ENCODE data around the gene VPS54.
A peak's percentile ranks its signal among the peaks of the same experiment; 100 is the strongest.
"Not testable (repeated sequence)": the region's sequence is repeated elsewhere in the genome, so short reads cannot be mapped to it uniquely, and the experiment has no call there.

The VPS54 gene

DNA sequence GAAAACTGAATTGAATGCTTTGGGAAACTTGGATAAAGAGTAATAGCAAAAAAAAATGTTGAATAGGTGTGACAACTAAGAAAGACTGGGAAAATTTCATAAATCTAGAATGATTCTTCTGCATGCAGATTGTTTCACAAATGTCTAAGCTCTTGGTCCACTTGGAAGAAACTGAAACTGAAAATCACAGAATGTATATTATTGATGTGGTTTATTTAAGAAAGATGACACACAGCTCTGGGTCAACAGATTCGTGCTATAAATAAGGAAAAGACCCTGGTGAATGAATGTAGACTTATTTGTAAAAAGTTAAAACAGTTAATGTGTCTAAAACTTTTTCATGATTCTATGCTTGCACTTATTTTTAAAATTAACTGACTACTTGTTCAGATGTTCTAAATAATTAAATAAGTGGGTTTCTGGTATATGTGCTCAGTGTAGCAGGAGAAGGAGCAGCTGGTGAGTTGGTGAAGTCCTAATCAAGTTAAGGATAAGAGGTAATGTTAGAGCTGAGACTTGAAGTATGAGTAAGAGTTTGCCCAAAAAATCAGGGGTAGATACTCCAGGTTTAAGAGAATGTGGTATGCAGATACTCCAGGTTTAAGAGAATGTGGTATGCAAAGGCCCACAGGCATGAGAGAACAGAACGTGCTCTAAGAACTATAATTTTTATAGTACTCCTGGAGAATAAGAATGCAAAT, 153.1 kb downstream of the VPS54 start:
- no peak for DNase-seq

DNA sequence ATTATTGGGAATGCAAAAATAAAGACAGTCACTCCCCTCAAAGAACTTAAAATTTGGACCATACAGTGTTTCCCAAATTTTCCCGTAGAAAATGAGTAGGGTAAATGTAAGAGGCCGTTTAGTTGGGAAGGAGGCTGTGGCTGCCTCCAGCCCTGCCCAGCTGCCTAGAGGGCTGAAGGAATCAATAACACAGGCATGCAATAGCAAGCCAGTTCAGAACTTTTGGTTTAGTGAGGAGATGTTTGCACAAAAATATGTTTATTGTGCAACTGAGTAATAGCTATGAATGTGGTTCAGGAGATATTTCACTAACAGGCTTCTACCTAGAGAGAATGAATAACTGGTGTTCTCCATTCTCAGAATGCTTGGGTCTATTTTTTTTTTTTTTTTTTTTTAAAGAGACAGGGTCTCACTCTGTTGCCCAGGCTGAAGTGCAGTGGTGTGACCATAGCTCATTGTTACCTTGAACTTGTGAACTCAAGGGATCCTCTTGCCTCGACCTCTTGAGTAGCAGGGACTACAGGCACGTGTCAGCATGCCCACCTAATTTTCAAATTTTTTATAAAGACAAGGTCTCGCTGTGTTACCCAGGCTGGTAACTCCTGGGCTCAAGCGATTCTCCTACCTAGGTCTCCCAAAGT, 153.9 kb downstream of the VPS54 start:
- DNase-seq: no peak

DNA sequence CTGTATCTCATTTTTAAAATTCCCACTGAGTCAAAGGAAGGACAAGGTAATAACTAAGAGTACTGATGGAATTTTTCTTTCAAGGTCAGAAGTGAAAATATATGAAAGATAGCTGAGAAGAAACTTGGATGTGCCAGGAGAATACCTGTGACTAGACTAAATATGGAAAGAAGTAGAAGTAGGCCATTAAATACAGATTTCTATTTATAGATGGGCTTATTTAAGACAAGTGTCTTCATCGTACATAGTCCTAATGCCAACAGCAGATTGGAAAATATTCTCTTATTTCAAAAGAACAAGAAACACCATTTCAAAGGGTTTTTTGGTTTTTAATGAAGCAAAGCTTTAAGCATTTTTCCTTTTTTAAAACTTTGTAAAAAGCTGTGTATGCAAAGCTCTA, 155.5 kb downstream of the VPS54 start:
- DNase-seq: no peak

DNA sequence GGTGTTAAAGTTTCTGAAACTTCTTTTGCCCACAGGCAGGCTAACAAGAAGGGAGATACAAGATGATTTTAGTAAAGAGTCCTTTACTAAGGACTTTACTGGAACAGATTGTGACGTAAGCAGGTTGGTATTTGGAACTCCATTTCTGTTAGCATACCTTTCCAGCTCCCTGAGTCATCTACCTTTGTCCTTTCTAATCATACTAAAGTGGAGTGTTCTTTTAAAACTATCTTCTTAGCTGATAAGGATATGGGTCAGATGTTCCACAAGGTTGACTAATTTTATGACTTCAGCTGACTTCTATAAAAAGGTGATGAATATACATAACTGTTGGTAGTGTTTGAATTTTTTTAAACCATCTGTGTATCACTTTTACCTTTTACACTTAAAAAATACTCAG, 156.4 kb downstream of the VPS54 start:
- no peak for DNase-seq

DNA sequence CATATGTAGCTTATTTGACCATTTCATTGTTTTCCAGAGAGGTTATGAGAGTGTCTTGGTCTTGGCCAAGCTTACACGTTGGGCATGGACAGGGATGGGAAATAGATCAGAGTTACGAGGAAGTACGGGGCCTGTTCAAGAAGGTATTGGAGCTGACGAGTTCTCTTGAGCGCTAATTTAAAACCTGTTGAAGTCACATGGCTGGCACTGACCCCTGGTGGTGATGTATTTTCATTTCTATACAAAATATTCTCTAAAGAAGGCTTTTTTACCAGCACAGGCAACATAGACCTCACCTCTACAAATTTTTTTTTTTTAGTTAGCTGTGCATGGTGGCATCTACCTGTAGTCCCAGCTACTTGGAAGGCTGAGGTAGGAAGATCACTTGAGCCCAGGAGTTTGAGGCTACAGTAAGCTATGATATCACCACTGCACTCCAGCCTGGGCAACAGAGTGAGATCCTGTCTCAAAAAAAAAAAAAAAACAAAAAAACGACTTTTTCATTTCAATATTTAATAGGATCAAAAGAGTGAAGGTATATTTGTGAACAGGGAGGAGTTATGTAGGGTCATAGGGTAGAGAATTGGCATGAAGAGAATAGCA, 157.9 kb downstream of the VPS54 start:
- DNase-seq: peak; percentile 54

DNA sequence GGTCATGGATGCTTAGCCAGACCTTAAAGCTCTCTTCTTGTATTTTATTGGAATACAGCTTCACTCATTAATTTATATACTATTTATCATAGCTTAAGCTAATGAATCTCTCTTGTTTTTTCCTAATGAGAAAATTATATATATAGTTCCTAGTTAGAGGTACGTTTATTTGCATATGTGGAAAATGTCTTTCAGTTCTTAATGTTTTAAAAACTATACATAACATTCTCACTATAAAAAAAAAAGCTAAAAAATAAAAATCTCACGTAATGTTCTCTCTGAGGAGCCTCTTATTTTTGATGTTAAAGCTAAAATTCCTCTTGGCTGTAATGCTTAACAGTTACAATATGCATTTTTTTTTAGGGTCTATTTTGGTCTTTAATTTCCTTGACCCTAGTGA, 160.9 kb downstream of the VPS54 start:
- no peak for DNase-seq

DNA sequence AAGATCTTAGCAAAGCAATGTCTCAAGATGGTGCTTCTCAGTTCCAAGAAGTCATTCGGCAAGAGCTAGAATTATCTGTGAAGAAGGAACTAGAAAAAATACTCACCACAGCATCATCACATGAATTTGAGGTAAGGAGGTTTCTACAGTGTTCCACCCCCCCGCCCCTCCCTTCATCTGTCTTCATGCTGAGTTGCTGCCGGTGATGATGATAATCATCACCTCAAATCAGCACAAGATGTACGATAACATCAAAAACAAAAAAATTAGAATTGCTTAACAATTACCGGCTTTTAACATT, 163.0 kb downstream of the VPS54 start:
- DNase-seq: peak; percentile 73

DNA sequence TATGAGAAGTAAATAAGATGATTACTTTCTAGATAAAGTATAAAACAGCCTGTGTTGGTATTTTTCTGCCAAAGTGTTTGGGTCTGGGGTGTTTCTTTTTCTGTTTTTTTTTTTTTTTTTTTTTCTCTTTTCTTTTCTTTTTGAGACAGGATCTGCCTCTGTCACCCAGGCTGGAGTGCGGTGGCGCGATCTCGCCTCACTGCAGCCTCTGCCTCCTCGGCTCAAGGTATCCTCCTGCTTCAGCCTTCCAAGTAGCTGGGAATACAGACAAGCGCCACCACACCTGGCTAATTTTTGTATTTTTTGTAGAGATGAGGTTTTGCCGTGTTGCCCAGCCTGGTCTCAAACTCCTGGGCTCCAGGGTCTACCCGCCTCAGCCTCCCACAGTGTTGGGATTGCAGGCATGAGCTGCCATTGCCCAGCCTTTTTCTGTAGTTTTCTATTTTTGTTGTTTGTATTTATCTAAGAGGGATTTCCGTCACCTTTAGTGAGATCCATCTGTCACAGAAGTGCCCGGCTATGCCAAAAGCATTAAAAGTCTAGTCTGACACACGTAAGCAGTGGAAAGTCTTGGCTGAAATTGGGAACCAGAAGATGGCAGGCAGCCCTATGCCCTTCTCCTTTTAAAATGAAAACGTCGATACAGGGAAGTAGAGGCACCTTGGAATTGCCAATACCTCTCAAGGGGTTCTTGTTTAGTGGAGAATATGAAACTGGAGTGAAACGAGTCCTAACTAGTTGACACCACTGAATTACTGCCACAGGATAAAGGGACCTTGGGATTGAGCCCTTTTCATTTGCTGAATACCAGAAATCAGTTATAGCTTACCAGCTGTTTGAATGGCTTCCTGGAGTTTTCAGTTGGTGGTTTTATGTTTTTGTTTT, 163.6 kb downstream of the VPS54 start:
- no peak for DNase-seq

DNA sequence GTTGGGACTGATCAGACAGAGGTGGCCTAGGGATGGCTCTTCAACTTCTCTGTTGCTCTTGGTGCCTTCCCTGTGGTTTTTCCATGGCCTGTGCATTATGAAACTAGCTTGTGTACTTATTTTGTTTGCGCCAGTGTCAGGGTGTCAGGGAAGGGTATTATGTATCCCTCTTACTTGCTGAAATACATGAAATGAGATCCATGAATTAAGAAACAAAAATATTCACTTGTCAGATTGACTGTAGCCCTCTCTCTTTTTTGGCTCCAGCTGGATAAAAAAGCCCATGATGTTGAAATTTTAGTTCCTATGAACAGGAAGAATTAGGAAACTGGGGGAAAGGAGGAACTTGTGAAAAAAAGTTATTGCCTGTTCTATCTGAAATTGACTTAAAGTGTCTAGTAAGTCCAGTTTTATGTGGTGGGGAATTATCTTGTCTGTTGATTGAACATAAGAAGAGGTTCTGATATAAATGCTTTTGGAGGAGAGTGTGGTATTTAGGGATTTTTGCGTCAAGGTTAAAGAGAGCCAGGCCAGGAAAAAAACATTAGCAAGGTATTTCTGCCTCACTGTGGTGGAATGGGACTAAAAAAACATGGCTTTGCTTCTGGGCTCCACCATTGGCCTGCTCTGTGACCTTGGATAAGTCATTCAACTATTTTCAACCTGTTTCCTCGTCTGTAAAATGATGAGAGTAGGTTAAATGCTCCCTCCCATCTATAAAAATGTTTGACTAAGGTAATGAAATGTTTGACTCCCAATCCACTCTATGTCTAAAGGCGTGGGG, 165.5 kb downstream of the VPS54 start:
- DNase-seq: no peak

DNA sequence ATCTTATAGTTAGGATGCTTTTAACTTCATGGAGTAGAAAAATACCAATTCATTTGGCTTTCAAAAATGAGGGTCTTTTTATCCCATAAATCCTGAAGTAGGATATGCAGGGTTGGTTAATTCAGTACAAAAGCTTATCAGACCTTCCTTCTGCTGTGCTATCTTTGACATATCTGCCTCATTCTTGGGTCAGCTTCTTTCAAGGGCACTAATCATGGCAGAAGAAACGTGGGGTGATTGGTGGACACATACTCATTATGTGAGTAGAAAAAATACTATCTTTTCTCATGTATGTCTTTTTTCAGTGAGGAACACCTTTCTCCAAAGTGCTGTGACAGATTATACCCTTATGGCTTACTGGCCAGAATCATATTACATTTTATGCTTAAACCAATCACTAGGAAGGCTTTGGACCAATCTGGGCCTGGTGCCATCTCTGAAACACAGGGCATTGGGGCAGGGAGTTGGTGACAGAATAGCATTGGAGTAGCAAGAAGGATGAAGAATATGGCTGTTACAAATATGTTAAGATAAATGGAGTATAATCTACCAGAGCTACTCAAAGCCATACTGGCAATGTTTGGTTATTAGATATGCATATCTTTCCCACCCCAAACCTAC, 167.4 kb downstream of the VPS54 start:
- DNase-seq: no peak

DNA sequence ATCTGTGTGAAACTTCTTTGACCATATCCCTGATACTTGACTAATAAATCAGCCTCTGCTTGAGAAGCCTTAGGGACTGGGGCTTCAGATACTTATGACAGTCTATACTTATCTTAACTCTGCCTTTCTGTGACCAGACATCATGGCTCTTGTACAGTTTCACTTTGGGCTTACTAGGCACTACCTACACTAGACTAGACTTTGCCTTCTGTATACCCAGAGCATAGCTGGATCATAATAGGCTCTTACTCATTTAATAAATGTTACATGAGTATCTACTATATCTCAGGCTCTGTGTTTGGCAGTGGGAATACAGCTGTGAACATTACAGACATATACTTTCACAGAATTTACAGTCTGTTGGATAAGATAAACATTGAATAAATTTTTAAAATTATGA, 168.6 kb downstream of the VPS54 start:
- DNase-seq: no peak

DNA sequence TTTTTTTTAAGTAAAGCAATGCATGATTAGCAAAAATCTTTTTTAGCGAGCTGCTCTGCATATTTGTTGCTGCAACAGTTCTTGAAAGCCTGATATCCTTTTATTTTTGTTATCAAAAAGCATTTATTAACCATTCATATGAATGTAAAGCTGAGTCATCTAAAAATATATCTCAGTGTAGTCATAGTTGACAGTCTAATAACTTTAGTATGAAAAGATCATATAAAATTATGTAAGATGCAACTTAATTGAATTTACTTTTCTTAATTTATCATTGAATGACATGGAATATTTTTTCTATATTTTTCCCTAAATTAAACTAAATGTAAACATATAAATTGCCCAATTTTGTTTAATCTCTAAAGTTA, 169.0 kb downstream of the VPS54 start:
- DNase-seq: no peak

DNA sequence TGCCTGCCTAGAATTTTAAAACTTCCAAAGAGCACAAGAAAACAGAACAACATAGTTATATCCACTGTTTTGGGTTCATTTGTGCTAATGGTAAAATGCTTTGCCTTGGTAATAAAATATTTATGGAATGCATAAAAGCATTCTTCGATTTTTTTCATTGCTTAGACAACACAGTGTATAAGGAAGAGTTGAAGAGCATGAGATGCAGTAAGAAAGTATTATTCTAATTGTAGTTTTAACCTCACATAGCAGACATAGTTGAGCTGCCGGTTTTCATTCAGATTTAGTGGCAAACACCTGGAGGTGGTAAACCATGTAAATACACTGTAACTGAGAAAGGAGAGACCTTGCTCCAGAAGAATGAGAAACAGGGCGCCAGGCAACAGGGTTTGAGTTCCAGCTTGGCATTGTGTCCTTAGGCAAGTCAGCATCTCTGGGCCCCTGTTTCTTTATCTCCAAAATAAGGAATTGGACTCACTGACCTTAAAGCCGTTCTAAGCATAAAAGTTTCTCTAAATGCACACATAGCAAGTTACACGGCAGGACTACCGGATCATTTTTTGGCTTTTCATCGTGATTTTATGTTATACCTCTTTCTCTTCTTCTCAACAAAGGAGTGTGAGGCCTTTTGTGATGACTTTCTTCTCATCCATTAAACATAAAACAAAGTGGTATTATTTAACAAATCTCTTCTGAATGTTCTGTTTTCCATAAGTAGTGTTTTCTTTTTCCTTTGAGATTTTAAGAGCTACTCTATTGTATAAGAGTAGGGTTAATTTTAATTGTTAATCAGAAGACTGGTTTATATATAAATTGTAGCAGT, 169.6 kb downstream of the VPS54 start:
- no peak for DNase-seq

DNA sequence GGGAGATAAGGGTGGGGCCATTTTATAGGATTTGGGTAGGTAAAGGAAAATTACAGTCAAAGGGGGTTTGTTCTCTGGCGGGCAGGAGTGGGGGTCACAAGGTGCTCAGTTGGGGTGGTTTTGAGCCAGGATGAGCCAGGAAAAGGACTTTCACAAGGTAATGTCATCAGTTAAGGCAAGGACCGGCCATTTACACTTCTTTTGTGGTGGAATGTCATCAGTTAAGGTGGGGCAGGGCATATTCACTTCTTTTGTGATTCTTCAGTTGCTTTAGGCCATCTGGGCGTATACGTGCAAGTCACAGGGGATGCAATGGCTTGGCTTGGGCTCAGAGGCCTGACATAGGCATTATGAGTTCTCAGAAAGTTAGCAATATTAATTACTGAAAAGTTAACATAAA, 171.7 kb downstream of the VPS54 start:
- DNase-seq: not testable (repeated sequence)

DNA sequence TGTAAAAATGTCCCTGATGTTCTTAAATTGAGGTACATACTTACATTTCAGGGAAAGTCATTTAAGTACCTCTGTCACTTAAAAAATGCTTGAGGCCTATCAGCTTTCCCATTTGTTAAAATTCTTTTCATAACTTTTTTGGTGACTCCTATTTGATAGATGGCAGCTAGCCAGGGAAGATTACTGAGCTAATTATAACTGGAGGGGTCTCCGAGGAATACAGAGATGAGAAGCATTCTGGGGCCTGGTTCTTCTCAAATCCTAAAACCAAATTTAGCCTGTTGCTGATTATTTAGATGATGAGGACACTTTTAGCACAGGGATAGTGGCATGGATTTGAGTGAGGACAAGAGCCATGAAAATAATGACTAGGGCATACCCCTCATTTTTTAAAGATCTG, 172.7 kb downstream of the VPS54 start:
- DNase-seq: no peak

DNA sequence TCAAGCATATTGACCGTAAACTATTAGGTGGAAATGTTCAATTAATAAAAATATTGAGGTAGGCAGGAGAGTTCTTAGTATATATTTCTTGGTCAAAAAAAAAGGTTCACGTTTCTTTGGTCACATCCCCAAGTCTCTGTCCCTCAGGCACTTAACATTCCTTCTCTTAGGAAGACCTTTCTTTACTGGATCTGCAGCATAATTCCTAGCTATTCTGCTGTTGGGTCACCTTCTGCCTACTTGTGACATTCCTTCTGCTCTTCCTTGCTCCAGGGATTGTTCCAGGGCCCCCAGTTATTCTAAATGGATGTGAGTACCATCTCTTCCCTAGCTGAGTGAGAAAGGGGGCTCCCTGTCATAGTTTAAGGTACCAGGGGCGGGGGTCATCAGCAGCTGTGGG, 173.4 kb downstream of the VPS54 start:
- DNase-seq: no peak

DNA sequence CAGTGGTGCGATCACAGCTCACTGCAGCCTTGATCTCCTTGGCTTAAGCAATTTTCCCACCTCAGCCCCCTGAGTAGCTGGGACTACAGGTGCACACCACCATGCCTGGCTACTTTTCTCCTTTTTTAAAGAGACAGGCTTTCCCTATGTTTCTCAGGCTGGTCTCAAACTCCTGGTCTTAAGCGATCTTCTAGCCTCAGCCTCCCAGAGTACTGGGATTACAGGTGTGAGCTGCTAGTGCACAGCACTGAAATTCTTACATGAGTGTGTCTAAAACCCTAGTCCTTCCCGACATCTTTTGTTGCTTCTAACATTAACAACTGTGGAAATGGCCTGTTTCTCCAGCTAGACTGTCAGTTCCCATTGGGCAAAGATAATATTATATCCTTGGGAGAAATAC, 174.6 kb downstream of the VPS54 start:
- DNase-seq: no peak

DNA sequence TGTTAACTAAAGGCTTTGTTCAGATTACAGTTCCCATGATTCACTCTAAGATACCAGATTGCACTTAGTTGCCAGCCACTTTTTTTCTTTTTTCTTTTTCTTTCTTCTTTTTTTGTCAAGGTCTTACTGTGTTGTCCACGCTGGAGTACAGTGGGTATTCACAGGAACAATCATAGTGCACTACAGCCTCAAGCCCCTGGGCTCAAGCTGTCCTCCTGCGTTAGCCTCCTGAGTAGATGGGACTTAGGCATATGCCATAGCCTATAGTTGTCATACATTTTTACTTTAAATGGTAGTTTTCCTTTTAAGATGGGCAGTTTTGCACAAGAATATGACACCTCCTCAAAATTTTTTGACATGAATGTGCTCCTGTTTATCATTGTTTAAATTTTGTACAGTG, 175.4 kb downstream of the VPS54 start:
- no peak for DNase-seq

DNA sequence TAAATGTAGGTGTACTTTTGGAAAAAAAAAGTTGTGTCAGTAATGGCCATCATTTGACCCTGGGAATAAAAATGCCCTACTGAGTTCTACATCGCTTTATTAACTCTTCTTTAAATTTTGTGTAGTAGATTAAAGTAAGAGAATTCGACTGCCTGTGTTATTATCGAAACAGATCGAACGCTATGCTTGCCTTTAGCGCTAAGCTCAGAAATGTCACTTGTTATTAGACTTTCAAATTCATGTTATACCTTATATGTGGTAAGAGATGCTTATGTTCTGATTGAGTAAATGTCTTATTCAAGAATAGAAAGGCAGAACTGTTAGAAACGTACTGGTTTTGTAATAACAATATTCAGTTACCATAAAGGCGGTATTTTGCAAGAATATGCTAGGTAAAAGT, 176.1 kb downstream of the VPS54 start:
- DNase-seq: no peak

DNA sequence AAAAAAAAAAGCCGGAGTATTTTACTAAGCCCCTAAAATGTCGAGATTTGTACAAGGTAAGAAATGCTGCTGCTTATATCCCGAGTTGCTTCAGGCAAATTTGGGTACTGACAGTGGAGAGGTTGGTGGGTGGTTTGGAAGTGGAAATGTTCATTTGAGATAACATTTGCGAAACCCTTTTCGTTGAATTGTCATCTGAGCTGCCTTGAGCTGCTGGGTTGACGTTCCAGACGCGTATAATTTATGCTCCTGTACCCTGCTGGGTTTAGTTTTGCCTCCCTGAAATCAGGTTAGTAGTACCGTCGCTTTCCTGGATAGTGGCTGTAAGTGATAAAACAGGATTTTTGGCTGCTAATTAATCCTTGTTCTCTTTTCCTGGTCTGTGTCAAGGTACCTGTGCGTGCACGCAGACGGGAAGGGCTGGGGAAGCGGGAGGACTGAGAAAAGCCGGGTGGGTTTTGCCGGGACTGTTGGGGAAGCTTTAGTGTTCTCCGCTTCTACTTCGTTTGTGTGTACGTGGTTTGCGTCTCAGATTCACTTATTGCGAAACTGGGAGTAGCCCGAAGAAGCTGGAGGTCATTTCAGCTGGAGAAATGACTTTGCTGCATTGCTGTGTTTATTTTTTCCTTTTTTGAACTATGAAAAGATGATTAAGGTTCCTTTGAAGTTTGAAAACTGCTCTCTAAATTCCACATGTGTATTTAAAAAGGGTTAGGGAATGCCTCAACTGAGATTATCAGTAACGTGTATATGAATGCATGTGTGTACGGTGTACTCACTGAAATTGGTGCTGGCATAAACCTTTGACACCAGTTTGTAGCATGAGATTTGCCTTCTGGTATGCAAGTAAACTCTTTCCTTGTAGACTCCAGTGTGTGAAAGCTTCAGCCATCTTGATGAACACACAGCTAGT, 176.8 kb downstream of the VPS54 start:
- DNase-seq: no peak

All from CD4-positive, alpha-beta T cell treated with Interleukin-15 for 1 hour (primary cell).